Measurements from ENCODE around the gene POLN. TPM values are rescaled to one million over a fixed set of nuclear protein-coding genes. Genes with fewer than 3 reads are reported as not detected.

POLN gene
- total and polyA plus RNA-seq, 2 of the 4 experiments (the other 2 are of a cell fraction), result 0.63 to 0.72 TPM

DNA sequence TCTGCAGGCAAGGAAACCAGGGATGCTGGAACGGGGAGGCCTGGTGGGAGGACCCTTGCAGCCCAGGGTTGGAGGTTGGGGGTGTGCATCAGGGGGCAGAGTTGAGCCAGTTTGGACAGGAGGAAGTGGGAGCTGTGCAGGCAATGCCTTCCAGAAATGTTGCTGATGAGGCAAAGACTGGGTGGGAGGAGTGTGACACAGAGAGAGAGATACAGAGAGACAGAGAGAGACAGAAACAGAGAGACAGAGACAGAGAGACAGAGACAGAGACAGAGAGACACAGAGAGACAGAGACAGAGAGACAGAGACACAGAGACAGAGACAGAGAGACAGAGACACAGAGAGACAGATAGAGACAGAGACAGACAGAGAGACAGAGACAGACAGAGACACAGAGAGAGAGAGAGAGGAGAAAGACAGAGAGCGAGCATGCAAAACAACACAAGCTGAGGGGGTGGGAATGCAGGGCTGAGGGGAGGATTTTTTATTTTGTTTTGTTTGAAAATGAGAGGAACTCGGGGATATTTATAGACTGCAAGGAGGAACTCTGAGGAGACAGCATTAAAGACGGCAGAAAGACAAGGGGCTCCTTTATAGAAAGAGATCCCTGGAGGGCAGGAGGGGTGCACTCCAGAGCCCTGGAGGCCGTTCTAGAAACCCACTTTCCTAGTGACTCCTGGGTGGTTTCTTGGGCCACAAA lies 1.9 kb upstream of the POLN start:
- Histone ChIP-seq H2BK120ac (ENCODE audit: low read depth, low read length) (no peak overlapping the region), H3K4ac (ENCODE audit: low read depth, low read length) (peak overlapping the region; percentile 8; the same call in 1 of the 2 replicates), H4K20me1 (ENCODE audit: insufficient read depth, low read length) (peaks cover 8% of the 10 kb centered on the region), H2AFZ (replicated peaks; ENCODE audit: low read length, poor library complexity) (no peak overlapping the region), H4K5ac (ENCODE audit: low read depth, low read length) (no peak overlapping the region), H2AK5ac (ENCODE audit: low read depth, low read length) (no peak overlapping the region), H3K56ac (ENCODE audit: extremely low read depth, insufficient read depth, low read length) (no peak overlapping the region), H4K8ac (ENCODE audit: low read depth in 2 of 2, low read length in 2 of 2) (peak overlapping the region in 1 of 2 experiments; percentile 29; a peak in 1 of 4 replicates), H3K9ac (ENCODE audit: low read depth, low read length) (no peak overlapping the region), H3K27ac (ENCODE audit: insufficient read depth, low read length) (no peak overlapping the region), H3K23ac (ENCODE audit: low read depth, low read length) (no peak overlapping the region), H3K9me1 (ENCODE audit: insufficient read depth, low read length) (no peaks in the 10 kb centered on the region), H3K27me3 (ENCODE audit: control insufficient read depth, insufficient read depth, low read length) (no peaks in the 10 kb centered on the region), H3K14ac (replicated peaks; ENCODE audit: low read depth, low read length) (no peak overlapping the region), H3K36me3 (ENCODE audit: control insufficient read depth, insufficient read depth, low read length) (peaks cover 10% of the 10 kb centered on the region), H3K4me3 (ENCODE audit: insufficient read depth, low read depth, low read length) (no peak overlapping the region), H3K9me3 (ENCODE audit: control insufficient read depth, insufficient read depth, low read length) (no peaks in the 10 kb centered on the region), H2AK9ac (replicated peaks; ENCODE audit: low read depth, low read length, poor library complexity) (no peak overlapping the region), H2BK20ac (ENCODE audit: low read depth, low read length) (no peak overlapping the region), H3K79me1 (ENCODE audit: low read depth in 1 of 2, low read length in 2 of 2) (peaks cover 2 to 11% of the 10 kb centered on the region in 2 experiments; a peak in 2 of 4 replicates), H2BK5ac (ENCODE audit: low read depth, low read length, poor library complexity, severe bottlenecking) (no peak overlapping the region), H3K4me2 (ENCODE audit: low read depth, low read length) (peak overlapping the region; percentile 23), H4K91ac (ENCODE audit: insufficient read depth, low read depth, low read length) (no peak overlapping the region), H3K18ac (ENCODE audit: low read depth, low read length) (no peak overlapping the region), H3K4me1 (ENCODE audit: control insufficient read depth, insufficient read depth, low read length) (peaks cover 6% of the 10 kb centered on the region), H2BK15ac (ENCODE audit: low read depth, low read length) (no peak overlapping the region)
- no TSS peak for BruUV-seq (replicated peaks)
- in situ Hi-C loops (cut with MboI; ENCODE audit: low sequenced_read_pairs), result no loop called here
- intact Hi-C loops (cut with micrococcal nuclease), result loop anchor here (5.0 kb wide), 1 partner anchor 218 kb away; no protein-coding TSS in a partner anchor
- dilution Hi-C loops (cut with HindIII; ENCODE audit: low sequenced_read_pairs, unreplicated experiment), result no loop called here
- TF ChIP-seq FOS (IDR thresholded peaks at IDR 0.05; ENCODE audit: low read depth, low read length) (no peak), RCOR1 (IDR thresholded peaks at IDR 0.05; ENCODE audit: insufficient replicate concordance, low read length) (no peak), MAFK (IDR thresholded peaks at IDR 0.05; ENCODE audit: low read depth, low read length) (0 out of 2 replicates have a peak, but pooled peaks have one; percentile 44), POLR2A (IDR thresholded peaks at IDR 0.05; ENCODE audit: low read depth, low read length) (no peak), RAD21 (IDR thresholded peaks at IDR 0.05; ENCODE audit: low read length) (peak; percentile 29), CTCF (conservative IDR thresholded peaks at IDR 0.05; ENCODE audit: low read depth, low read length) (peak; percentile 31)
- POLR2A ChIA-PET (ENCODE audit: unreplicated experiment), result no interaction called here
- CTCF ChIA-PET, result interaction anchor here (0.5 kb wide), 1 partner anchor 230 kb away, joined by 3 read pairs; no protein-coding TSS in a partner anchor
- DNase-seq, result peak; percentile 18
- 0% methylated on average over 1 of the region's 5 CpGs; no CpG with 5 or more reads in 1 of the 2 experiments for WGBS, 2 experiments (ENCODE audit: extremely low coverage in 2 of 2, insufficient read length in 1 of 2)
- ATAC-seq (ENCODE audit: low read depth), result no peak

Measured in IMR-90 (cell line).